ENCODE results near the gene DBT.
"Not testable (repeated sequence)": the region's sequence is repeated elsewhere in the genome, so short reads cannot be mapped to it uniquely, and the experiment has no call there.

DNA sequence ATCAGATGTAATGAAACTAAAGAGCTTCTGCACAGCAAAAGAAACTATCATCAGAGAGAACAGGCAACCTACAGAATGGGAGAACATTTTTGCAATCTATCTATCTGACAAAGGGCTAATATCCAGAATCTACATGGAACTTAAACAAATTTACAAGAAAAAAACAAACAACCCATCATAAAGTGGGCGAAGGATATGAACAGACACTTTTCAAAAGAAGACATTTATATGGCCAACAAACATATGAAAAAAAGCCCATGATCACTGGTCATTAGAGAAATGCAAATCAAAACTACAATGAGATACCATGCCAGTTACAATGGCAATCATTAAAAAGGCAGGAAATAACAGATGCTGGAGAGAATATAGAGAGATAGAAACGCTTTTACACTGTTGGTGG, 44.5 kb downstream of the DBT start:
- not testable (repeated sequence) for TF ChIP-seq EZH2 (IDR thresholded peaks at IDR 0.05; ENCODE audit: borderline replicate concordance, control insufficient read depth, low read depth, low read length); EP300 (IDR thresholded peaks at IDR 0.05; ENCODE audit: borderline replicate concordance in 1 of 2, control insufficient read depth in 1 of 2, low read depth in 2 of 2, low read length in 2 of 2); RFX5 (IDR thresholded peaks at IDR 0.05; ENCODE audit: low read depth, low read length); POLR2AphosphoS2 (IDR thresholded peaks at IDR 0.05; ENCODE audit: low read depth, low read length)
- TF ChIP-seq, protein P1, sequence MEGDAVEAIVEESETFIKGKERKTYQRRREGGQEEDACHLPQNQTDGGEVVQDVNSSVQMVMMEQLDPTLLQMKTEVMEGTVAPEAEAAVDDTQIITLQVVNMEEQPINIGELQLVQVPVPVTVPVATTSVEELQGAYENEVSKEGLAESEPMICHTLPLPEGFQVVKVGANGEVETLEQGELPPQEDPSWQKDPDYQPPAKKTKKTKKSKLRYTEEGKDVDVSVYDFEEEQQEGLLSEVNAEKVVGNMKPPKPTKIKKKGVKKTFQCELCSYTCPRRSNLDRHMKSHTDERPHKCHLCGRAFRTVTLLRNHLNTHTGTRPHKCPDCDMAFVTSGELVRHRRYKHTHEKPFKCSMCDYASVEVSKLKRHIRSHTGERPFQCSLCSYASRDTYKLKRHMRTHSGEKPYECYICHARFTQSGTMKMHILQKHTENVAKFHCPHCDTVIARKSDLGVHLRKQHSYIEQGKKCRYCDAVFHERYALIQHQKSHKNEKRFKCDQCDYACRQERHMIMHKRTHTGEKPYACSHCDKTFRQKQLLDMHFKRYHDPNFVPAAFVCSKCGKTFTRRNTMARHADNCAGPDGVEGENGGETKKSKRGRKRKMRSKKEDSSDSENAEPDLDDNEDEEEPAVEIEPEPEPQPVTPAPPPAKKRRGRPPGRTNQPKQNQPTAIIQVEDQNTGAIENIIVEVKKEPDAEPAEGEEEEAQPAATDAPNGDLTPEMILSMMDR (IDR thresholded peaks at IDR 0.05 in 2 of 3, conservative IDR thresholded peaks at IDR 0.05 in 1 of 3; ENCODE audit: control insufficient read depth in 2 of 3, extremely low read depth in 1 of 3, insufficient read depth in 1 of 3, low read depth in 3 of 3, low read length in 3 of 3): not testable (repeated sequence)
- TF ChIP-seq, protein P2, sequence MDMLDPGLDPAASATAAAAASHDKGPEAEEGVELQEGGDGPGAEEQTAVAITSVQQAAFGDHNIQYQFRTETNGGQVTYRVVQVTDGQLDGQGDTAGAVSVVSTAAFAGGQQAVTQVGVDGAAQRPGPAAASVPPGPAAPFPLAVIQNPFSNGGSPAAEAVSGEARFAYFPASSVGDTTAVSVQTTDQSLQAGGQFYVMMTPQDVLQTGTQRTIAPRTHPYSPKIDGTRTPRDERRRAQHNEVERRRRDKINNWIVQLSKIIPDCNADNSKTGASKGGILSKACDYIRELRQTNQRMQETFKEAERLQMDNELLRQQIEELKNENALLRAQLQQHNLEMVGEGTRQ (IDR thresholded peaks at IDR 0.05; ENCODE audit: borderline replicate concordance, low read depth, low read length): not testable (repeated sequence)
